ENCODE results near the gene FCGR3A.
"Not testable (repeated sequence)": the region's sequence is repeated elsewhere in the genome, so short reads cannot be mapped to it uniquely, and the experiment has no call there.

DNA sequence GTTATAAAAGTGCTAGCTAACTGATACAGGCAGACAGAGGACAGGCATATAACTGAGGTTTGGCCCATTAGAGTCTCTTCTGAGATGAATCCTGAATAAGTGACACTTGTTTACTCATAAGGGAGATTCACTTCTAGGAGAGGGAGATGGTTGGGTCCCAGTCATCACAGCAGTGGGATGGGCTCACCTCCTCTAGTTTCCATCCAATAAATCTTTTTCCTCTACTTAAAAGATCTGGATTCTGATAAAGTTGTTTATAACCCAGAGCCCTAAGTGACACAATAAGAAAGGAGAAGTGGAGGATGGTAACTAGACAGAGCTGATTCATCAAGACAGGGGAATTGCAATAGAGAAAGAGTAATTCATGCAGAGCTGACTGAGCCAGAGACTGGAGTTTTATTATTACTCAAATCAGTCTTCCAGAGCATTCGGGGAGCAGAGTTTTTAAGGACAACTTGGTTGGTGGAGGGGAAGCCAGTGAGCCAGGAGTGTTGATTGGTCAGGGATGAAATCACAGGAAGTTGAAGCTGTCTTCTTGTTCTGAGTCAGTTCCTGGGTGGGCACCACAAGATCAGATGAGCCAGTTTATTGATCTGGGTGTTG, 5.3 kb upstream of the FCGR3A start:
- TF ChIP-seq, protein P1, sequence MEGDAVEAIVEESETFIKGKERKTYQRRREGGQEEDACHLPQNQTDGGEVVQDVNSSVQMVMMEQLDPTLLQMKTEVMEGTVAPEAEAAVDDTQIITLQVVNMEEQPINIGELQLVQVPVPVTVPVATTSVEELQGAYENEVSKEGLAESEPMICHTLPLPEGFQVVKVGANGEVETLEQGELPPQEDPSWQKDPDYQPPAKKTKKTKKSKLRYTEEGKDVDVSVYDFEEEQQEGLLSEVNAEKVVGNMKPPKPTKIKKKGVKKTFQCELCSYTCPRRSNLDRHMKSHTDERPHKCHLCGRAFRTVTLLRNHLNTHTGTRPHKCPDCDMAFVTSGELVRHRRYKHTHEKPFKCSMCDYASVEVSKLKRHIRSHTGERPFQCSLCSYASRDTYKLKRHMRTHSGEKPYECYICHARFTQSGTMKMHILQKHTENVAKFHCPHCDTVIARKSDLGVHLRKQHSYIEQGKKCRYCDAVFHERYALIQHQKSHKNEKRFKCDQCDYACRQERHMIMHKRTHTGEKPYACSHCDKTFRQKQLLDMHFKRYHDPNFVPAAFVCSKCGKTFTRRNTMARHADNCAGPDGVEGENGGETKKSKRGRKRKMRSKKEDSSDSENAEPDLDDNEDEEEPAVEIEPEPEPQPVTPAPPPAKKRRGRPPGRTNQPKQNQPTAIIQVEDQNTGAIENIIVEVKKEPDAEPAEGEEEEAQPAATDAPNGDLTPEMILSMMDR (IDR thresholded peaks at IDR 0.05; ENCODE audit: low read depth, low read length, poor library complexity, severe bottlenecking) = not testable (repeated sequence)
- TF ChIP-seq EZH2phosphoT487 (IDR thresholded peaks at IDR 0.05; ENCODE audit: borderline replicate concordance, low read length) = not testable (repeated sequence)

All from DOHH2 (cell line).